OCI-LY1 (cell line): ENCODE measurements around the gene MYF6.

Experiments
- EZH2 ChIP-seq: fragments of 200-600 bp; sonication (generic), shearing (Covaris generic); IDR thresholded peaks from 2 replicates; pipeline ENCODE4 v1.8.0; 2017; ENCODE audit warnings: borderline replicate concordance, mixed run types, mild to moderate bottlenecking, antibody characterized with exemption, low read length, moderate library complexity, mixed read lengths
- TF ChIP-seq, protein P1 (sequence below): fragments of 200-600 bp; sonication (generic), shearing (Covaris generic); IDR thresholded peaks from 2 replicates; pipeline ENCODE4 v1.5.1; 2017; ENCODE audit warnings: mild to moderate bottlenecking, antibody characterized with exemption, low read length, moderate library complexity, mixed read lengths

DNA sequence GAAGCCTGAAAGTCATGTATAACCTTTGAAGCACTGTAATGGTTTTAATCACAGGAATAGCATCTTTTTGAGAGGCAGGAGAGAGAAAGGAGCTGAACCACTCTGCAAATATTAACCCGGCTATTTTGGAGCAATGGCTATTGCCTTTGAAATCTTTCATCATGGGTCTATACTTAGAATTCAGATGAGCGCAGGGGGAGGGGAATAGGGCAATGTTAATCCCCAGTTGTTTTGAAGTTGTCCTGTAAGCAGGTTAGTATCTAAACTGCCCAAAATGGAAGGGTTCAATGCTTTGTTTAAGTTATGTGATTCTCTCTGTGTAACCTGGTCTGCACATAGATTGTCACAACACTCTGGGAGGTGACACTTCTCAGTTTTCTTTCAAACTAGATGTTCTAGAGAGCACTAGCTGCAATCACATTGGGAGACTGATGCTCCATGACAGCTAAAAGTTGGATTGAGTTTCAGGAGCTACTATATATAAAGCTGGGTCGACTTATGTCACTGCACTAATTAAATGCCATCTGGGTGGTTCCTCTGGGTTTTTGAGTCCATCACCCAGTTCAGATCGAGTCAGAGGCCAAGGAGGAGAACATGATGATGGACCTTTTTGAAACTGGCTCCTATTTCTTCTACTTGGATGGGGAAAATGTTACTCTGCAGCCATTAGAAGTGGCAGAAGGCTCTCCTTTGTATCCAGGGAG is at the start of gene MYF6:
- TF ChIP-seq, protein P1, sequence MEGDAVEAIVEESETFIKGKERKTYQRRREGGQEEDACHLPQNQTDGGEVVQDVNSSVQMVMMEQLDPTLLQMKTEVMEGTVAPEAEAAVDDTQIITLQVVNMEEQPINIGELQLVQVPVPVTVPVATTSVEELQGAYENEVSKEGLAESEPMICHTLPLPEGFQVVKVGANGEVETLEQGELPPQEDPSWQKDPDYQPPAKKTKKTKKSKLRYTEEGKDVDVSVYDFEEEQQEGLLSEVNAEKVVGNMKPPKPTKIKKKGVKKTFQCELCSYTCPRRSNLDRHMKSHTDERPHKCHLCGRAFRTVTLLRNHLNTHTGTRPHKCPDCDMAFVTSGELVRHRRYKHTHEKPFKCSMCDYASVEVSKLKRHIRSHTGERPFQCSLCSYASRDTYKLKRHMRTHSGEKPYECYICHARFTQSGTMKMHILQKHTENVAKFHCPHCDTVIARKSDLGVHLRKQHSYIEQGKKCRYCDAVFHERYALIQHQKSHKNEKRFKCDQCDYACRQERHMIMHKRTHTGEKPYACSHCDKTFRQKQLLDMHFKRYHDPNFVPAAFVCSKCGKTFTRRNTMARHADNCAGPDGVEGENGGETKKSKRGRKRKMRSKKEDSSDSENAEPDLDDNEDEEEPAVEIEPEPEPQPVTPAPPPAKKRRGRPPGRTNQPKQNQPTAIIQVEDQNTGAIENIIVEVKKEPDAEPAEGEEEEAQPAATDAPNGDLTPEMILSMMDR: no peak
- no peak for TF ChIP-seq EZH2
